Right ventricle myocardium inferior (tissue), 1 donor: ENCODE results near the gene DGKA. TPM values are rescaled to one million over a fixed set of nuclear protein-coding genes. Genes with fewer than 3 reads are reported as not detected.

Source experiments
- ATAC-seq: fragments of 200-7000 bp; cut with Tn5 transposase; one replicate; pipeline ENCODE4 v1.9.1; 2020; ENCODE audit warnings: mild to moderate bottlenecking, moderate library complexity
- DNase-seq: peaks from one replicate; pipeline ENCODE4 v3.0.0; 2021; ENCODE audit errors: missing footprints
- intact Hi-C: fragments of 100-400 bp; cut with DNase I; formaldehyde crosslinking; loops from one replicate; pipeline ENCODE4 v1.11.0; 2022
- total RNA-seq: library from RNA; stranded (reverse); fragmentation: NEBNext Ultra II Directional; extraction: Animal tissue kit (Norgen Biotek cat#: 25700); gene quantifications from one replicate; pipeline ENCODE4 v1.2.1, GENCODE V29; 2021
- donor health status: DM: no; HTN: yes; CAD: no; lungs with severe emphysema.

The DGKA gene
- total RNA-seq, 1 donor from 2014 or later = 8.1 TPM

DNA sequence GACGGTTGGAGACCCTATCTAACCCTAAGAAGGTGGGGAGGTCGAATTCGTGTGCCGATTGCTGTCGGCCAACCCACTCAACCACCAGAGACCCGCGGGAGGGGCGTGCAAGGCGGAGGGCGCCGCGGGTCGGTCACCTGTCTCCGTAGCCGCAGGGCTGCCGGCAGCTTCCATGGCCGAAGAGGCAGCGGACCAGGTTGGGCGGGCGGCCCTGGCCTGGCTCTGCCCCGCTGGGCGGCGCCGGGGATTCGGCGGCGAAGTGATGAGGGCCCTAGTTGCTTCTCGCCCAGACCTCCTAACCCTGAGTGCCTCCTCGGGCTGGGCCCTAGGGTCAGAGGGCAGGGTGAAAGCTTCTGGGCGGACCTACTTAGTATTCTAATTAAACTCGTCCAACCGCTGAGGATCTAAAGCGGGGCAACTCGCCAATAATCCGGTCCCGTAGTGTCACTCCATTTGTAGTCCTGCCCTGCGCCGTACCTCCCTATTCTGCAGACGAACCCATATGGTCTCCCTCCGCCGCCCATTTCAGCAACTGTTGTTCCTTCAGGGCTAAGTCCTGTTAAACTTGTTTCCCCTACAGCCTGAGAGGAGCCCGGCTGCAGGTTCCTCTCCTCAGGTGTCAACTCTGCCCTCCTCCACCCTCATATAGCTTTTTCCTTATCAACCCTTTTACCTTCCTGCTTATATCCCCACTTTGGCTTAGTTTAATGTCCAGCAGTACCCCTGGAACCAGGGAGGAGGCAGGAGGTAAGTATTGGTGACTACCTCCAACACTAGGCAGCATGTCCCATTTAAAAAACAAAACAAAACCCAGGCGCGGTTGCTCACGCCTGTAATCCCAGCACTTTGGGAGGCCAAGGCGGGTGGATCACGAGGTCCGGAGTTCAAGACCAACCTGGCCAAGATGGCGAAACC is 3.1 kb upstream of the DGKA start, which contains the start of gene PYM1:
PYM1 (minus strand) TSS at position 307 of the 915 bp plus-strand sequence; CDS start at position 174, 133 bp downstream.
- peak; percentile 90 for DNase-seq
- intact Hi-C loops = loop anchor here (2.0 kb wide), 3 partner anchors 45 to 99 kb away; partner anchors contain the start of gene DNAJC14

GRCh38 chr12:55929306-55929791 is 1.6 kb upstream of the DGKA start:
- intact Hi-C loops = no loop called here

More for the DNA sequence above, 3.1 kb upstream of the DGKA start, which contains the start of gene PYM1:
- peak; percentile 73 for ATAC-seq

DNA sequence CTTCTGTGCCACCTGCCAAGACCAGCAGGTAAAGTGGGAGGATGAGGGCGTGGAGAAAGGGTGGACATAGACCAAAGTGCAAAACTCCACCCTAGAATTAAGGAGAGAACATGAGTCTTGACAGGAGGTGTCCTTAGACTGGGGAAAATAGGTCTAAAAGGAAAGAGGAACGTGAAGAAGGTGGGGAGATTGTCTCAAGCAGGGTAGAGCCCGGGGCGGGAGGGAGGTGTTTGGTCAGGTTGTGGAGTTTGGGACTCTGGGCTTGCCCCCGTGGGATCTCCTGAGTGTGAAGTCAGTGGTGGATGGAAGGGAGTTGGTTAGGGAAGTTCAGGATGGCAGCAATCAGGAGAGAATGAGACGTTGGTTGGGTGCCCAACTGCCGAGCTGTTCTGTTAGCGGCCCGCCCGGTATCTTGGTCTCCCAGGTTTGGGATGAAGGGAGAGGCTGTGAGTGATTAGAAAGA is 386 bp downstream of the DGKA start:
- DNase-seq (peak; percentile 73), ATAC-seq (no peak)
- intact Hi-C loops = no loop called here

More at GRCh38 chr12:55929306-55929791, 1.6 kb upstream of the DGKA start:
- no peak for DNase-seq
- no peak for ATAC-seq

DNA sequence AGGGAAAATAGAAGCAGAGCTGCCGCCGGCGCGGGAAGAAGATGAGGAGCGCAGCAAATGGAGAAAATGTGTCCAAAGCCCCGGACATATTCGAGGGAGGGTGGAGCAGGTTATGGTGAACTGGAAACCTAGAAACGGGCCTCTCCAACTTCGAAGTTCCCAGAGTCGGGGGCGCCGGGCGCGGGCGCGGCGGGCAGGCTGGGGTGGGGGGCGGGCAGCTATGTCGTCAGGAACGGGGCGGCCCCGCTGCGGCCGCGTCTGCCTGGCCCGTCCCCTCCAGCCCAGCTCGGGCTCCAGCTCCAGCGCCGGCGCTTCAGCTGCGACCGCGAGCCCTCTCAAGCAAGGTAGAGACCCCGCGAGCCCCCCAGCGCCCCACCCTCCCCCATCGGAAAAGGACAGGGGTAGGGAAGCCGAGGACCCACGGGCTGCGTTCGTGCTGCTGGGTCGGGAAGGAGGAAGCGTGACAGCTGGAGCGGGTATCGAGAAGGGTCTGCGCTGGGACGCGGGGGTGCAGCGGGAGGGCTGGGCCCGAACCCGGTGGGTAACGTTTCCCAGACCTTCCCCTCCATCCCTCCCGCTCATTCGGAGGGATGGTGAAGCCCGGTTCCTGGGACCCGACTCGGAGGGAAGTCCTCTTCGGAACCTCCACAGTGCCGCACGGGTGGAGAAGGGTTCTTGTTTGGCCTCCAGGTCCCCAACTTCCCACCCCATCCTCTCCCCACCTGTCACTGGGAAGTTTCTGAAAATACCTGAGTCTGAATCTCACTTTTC is 1.0 kb downstream of the DGKA start:
- DNase-seq = peak; percentile 87
- intact Hi-C loops = loop anchor here (2.0 kb wide), 1 partner anchor 35 kb away; the partner anchor contains the start of genes CDK2 and PMEL
- peak; percentile 45 for ATAC-seq

- intact Hi-C loops = loop anchor here (2.0 kb wide), 1 partner anchor 34 kb away; the partner anchor contains the start of genes CDK2 and PMEL
- ATAC-seq (no peak), DNase-seq (no peak)
These were observed 1.6 kb downstream of the DGKA start for GRCh38 chr12:55932551-55932910.

GRCh38 chr12:55933169-55933798 is 2.3 kb downstream of the DGKA start:
- intact Hi-C loops = loop anchor here (2.0 kb wide), 1 partner anchor 34 kb away; the partner anchor contains the start of genes CDK2 and PMEL
- DNase-seq (no peak), ATAC-seq (no peak)

DNA sequence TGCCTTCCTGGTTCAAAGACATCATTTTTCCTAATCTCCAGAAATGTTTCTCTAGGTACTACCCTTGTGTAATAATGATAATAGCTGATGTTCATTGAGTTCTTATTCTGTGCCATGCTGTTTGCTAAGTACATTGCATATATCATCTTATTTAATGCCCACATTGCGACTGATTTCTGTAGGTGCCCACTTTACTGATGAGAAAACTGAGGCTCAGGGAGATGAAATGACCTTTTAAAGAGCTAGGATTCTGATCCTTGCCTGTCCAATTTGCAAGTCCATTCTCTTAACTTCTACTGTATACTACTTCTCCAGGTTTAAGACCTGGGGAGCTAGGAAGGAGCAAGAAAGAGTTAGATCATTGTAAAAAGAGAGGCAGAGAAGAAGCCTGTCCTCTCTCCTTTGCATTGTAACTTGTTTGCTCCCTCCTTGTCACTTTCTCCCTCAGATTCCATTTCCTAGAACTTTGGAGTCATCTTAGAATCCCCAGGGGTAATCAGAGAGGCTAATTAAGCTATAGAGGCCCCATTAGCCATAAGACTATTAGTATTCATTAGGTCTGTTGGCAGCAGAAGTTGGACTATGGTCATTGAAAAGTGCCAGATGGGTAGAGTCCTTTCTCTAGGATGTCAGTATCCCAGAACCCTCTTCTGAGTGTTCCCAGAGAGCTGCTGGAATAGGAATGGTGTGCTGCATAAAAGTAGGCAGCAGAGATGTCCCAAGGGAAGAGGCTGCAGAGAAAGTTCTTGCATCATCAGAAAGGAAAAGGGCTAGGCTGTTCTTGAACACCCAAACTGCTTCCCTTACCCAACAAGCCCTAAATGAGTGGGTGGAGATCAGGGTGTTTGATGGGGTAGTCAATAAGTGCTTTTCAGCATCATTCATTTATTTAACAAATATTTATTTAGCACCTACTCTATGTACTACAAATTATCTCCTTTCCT is 3.1 kb downstream of the DGKA start:
- no peak for ATAC-seq
- no peak for DNase-seq
- intact Hi-C loops = loop anchor here (2.0 kb wide), 1 partner anchor 33 kb away; the partner anchor contains the start of genes CDK2 and PMEL

- intact Hi-C loops = no loop called here
- no peak for DNase-seq
These were observed 3.8 kb downstream of the DGKA start for GRCh38 chr12:55934773-55935172.

GRCh38 chr12:55935738-55936151 is 4.8 kb downstream of the DGKA start:
- ATAC-seq (peak; percentile 27), DNase-seq (peak; percentile 74)

More at GRCh38 chr12:55934773-55935172, 3.8 kb downstream of the DGKA start:
- ATAC-seq = no peak

GRCh38 chr12:55937981-55938380 is 7.0 kb downstream of the DGKA start:
- DNase-seq (no peak), ATAC-seq (no peak)
- intact Hi-C loops = no loop called here

More at GRCh38 chr12:55935738-55936151, 4.8 kb downstream of the DGKA start:
- intact Hi-C loops = no loop called here

DNA sequence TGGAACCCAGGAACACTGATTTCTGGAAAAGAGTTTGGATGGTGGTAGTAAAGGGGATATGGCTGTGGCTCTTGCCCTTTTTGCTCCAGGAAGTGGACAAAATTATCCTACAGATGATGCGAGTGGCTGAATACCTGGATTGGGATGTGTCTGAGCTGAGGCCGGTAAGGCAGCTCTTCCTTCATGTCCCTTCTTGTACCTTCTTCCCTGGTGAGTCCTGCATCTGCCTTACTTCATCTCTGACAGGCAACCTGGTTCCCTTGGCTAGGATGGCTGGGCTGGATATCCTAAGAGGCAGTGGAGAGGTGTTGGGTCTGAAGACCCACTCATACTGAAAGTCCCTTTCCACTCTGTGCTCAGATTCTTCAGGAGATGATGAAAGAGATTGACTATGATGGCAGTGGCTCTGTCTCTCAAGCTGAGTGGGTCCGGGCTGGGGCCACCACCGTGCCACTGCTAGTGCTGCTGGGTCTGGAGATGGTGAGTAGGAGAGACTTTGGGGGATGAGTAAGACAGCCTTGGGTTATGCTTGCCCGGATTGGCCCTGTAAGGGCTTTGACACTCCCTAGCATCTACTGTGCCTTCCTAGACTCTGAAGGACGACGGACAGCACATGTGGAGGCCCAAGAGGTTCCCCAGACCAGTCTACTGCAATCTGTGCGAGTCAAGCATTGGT is 8.0 kb downstream of the DGKA start:
- DNase-seq (no peak), ATAC-seq (no peak)
- intact Hi-C loops = no loop called here

GRCh38 chr12:55940065-55940732 is 9.2 kb downstream of the DGKA start:
- DNase-seq = peak; percentile 90
- ATAC-seq = peak; percentile 94
- intact Hi-C loops = loop anchor here (1.0 kb wide), 1 partner anchor 200 kb away; no protein-coding TSS in a partner anchor

- DNase-seq = no peak
- intact Hi-C loops = no loop called here
- ATAC-seq = no peak
These were observed 11.1 kb downstream of the DGKA start for GRCh38 chr12:55942055-55942454.

GRCh38 chr12:55942577-55943136 is 11.7 kb downstream of the DGKA start:
- intact Hi-C loops = no loop called here
- DNase-seq (no peak), ATAC-seq (no peak)

GRCh38 chr12:55946553-55946952 is 15.6 kb downstream of the DGKA start:
- ATAC-seq = no peak
- no peak for DNase-seq
- intact Hi-C loops = no loop called here

GRCh38 chr12:55955344-55955743 is 24.4 kb downstream of the DGKA start:
- intact Hi-C loops = no loop called here
- DNase-seq (no peak), ATAC-seq (peak; percentile 35)
